ENCODE data around the gene SPEF1. TPM values are rescaled to one million over a fixed set of nuclear protein-coding genes. Genes with fewer than 3 reads are reported as not detected.

SPEF1 gene
- total and polyA plus RNA-seq, 2 of the 13 experiments (the other 11 are each of a cell fraction or from before 2014, with no cell fraction given) = 0.11 to 0.27 TPM

DNA sequence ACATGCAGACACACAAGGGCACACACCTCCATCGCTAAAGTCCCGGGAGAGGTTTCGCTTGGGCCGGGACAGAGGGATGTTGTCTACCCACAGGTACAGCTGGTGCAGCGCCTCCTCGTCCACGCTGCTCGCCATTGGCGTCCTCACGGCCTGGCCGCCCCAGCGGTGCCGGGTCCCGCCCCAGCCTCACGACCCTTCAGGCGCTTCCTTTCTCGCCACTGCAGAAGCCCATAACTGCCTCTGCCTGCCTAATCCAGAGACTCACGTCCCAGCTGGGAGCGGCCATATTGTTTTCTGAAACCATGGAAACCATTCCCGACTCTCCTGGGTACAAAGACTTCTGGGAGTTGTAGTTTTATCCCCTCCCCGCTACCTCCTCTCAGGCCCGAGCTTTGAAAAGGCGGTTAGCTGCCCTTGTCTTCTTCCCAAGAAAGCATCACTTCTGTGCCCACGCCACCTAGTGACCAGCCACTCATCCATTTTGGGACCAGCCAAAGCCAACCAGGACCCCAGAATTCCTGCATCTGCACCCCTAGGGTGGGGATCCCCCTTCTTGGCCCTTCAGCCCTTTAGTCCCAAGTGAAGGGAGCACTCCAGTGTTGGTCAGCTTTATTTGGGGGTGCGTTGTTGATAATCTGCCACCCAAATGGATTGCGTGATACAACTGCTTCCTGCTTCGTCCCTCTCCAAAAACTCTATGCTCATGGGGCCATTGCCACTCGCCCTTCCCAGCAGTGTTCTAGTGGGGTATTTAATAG lies at the start of gene SPEF1 (continued):
- TF ChIP-seq KLF6 (CRISPR knock-in tag; IDR thresholded peaks at IDR 0.05) (peak; percentile 40; the same call in 1 of the 2 replicates), ZSCAN9 (CRISPR knock-in tag; IDR thresholded peaks at IDR 0.05; ENCODE audit: borderline replicate concordance) (0 out of 2 replicates have a peak, but pooled peaks have one; percentile 37), KDM6A (CRISPR knock-in tag; IDR thresholded peaks at IDR 0.05; ENCODE audit: low read depth) (no peak), PHF5A (CRISPR knock-in tag; IDR thresholded peaks at IDR 0.05; ENCODE audit: low read depth, unreplicated experiment) (no peak), ZNF782 (CRISPR knock-in tag; IDR thresholded peaks at IDR 0.05; ENCODE audit: borderline replicate concordance) (no peak; the same call in 1 of the 2 replicates), NR2F1 (CRISPR knock-in tag; IDR thresholded peaks at IDR 0.05) (no peak), KLF15 (CRISPR knock-in tag; IDR thresholded peaks at IDR 0.05; ENCODE audit: borderline replicate concordance) (no peak), ATF1 (CRISPR knock-in tag; IDR thresholded peaks at IDR 0.05) (no peak), ZNF737 (CRISPR knock-in tag; IDR thresholded peaks at IDR 0.05; ENCODE audit: borderline replicate concordance) (no peak), ZNF792 (CRISPR knock-in tag; IDR thresholded peaks at IDR 0.05) (peak; percentile 69; the same call in 1 of the 2 replicates), ZIK1 (CRISPR knock-in tag; IDR thresholded peaks at IDR 0.05; ENCODE audit: borderline replicate concordance, low read depth) (no peak), NFE2 (CRISPR knock-in tag; IDR thresholded peaks at IDR 0.05) (no peak), RARG (CRISPR knock-in tag; IDR thresholded peaks at IDR 0.05; ENCODE audit: low read depth) (no peak), HNF4G (IDR thresholded peaks at IDR 0.05; ENCODE audit: borderline replicate concordance, low read depth, low read length) (no peak), HNF4G (CRISPR knock-in tag; IDR thresholded peaks at IDR 0.05; ENCODE audit: borderline replicate concordance, low read depth) (0 out of 2 replicates have a peak, but pooled peaks have one; percentile 30)
- TF ChIP-seq, protein P1, sequence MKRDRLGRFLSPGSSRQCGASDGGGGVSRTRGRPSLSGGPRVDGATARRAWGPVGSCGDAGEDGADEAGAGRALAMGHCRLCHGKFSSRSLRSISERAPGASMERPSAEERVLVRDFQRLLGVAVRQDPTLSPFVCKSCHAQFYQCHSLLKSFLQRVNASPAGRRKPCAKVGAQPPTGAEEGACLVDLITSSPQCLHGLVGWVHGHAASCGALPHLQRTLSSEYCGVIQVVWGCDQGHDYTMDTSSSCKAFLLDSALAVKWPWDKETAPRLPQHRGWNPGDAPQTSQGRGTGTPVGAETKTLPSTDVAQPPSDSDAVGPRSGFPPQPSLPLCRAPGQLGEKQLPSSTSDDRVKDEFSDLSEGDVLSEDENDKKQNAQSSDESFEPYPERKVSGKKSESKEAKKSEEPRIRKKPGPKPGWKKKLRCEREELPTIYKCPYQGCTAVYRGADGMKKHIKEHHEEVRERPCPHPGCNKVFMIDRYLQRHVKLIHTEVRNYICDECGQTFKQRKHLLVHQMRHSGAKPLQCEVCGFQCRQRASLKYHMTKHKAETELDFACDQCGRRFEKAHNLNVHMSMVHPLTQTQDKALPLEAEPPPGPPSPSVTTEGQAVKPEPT (CRISPR knock-in tag; IDR thresholded peaks at IDR 0.05; ENCODE audit: low read depth) = peak; percentile 68; the same call in 1 of the 2 replicates
- TF ChIP-seq, protein P2, sequence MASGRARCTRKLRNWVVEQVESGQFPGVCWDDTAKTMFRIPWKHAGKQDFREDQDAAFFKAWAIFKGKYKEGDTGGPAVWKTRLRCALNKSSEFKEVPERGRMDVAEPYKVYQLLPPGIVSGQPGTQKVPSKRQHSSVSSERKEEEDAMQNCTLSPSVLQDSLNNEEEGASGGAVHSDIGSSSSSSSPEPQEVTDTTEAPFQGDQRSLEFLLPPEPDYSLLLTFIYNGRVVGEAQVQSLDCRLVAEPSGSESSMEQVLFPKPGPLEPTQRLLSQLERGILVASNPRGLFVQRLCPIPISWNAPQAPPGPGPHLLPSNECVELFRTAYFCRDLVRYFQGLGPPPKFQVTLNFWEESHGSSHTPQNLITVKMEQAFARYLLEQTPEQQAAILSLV (CRISPR knock-in tag; IDR thresholded peaks at IDR 0.05; ENCODE audit: borderline replicate concordance) = peak; percentile 65; the same call in 1 of the 2 replicates
- TF ChIP-seq, protein P3, sequence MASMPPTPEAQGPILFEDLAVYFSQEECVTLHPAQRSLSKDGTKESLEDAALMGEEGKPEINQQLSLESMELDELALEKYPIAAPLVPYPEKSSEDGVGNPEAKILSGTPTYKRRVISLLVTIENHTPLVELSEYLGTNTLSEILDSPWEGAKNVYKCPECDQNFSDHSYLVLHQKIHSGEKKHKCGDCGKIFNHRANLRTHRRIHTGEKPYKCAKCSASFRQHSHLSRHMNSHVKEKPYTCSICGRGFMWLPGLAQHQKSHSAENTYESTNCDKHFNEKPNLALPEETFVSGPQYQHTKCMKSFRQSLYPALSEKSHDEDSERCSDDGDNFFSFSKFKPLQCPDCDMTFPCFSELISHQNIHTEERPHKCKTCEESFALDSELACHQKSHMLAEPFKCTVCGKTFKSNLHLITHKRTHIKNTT (CRISPR knock-in tag; IDR thresholded peaks at IDR 0.05) = no peak
- TF ChIP-seq, protein P4, sequence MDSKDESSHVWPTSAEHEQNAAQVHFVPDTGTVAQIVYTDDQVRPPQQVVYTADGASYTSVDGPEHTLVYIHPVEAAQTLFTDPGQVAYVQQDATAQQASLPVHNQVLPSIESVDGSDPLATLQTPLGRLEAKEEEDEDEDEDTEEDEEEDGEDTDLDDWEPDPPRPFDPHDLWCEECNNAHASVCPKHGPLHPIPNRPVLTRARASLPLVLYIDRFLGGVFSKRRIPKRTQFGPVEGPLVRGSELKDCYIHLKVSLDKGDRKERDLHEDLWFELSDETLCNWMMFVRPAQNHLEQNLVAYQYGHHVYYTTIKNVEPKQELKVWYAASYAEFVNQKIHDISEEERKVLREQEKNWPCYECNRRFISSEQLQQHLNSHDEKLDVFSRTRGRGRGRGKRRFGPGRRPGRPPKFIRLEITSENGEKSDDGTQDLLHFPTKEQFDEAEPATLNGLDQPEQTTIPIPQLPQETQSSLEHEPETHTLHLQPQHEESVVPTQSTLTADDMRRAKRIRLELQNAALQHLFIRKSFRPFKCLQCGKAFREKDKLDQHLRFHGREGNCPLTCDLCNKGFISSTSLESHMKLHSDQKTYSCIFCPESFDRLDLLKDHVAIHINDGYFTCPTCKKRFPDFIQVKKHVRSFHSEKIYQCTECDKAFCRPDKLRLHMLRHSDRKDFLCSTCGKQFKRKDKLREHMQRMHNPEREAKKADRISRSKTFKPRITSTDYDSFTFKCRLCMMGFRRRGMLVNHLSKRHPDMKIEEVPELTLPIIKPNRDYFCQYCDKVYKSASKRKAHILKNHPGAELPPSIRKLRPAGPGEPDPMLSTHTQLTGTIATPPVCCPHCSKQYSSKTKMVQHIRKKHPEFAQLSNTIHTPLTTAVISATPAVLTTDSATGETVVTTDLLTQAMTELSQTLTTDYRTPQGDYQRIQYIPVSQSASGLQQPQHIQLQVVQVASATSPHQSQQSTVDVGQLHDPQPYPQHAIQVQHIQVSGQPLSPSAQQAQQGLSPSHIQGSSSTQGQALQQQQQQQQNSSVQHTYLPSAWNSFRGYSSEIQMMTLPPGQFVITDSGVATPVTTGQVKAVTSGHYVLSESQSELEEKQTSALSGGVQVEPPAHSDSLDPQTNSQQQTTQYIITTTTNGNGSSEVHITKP (CRISPR knock-in tag; IDR thresholded peaks at IDR 0.05; ENCODE audit: low read depth) = no peak
- TF ChIP-seq, protein P5, sequence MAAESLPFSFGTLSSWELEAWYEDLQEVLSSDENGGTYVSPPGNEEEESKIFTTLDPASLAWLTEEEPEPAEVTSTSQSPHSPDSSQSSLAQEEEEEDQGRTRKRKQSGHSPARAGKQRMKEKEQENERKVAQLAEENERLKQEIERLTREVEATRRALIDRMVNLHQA (CRISPR knock-in tag; IDR thresholded peaks at IDR 0.05) = no peak
- TF ChIP-seq, protein P6, sequence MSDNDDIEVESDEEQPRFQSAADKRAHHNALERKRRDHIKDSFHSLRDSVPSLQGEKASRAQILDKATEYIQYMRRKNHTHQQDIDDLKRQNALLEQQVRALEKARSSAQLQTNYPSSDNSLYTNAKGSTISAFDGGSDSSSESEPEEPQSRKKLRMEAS (IDR thresholded peaks at IDR 0.05) = peak; percentile 67; the same call in 1 of the 2 replicates
